Kidney (tissue), 14 donors: ENCODE results near the gene GNG7. TPM values are rescaled to one million over a fixed set of nuclear protein-coding genes. Genes with fewer than 3 reads are reported as not detected.
A peak's percentile ranks its signal among the peaks of the same experiment; 100 is the strongest.

Source experiments
- DNase-seq, 5 donors: peaks; one replicate each; pipeline ENCODE4 v3.0.0-alpha.2; 2013 to 2020
- FAIRE-seq: peaks from 2 replicates; lab custom pipeline; 2012; peaks lifted over from hg19 to GRCh38; lab: Jason Lieb, UNC
- H3K27ac ChIP-seq, 2 donors: one replicate each; pipeline ENCODE4 v1.7.0; 2013; ENCODE audit warnings: low read depth in 2 of 2, low read length in 2 of 2, inconsistent platforms in 1 of 2
- H3K27me3 ChIP-seq: one replicate; pipeline ENCODE4 v1.7.1; 2013; ENCODE audit warnings: low read length, inconsistent platforms; ENCODE audit not compliant: control insufficient read depth, insufficient read depth
- H3K36me3 ChIP-seq, 3 donors: one replicate each; pipeline versions ENCODE4 v1.7.0 to v1.7.1; 2013; ENCODE audit warnings: low read length in 3 of 3, control low read depth in 1 of 3, inconsistent platforms in 1 of 3; ENCODE audit not compliant: insufficient read depth in 3 of 3, control insufficient read depth in 2 of 3
- H3K4me1 ChIP-seq, 3 donors: one replicate each; pipeline versions ENCODE4 v1.7.0 to v1.7.1; 2013; ENCODE audit warnings: low read length in 3 of 3, inconsistent platforms in 1 of 3, low read depth in 1 of 3; ENCODE audit not compliant: control insufficient read depth in 2 of 3, insufficient read depth in 2 of 3
- H3K4me3 ChIP-seq, 3 donors: one replicate each; pipeline versions ENCODE4 v1.7.0 to v1.8.1; 2013; ENCODE audit warnings: low read length in 3 of 3, control low read depth in 1 of 3, inconsistent platforms in 1 of 3
- H3K9ac ChIP-seq, 3 donors: one replicate each; pipeline versions ENCODE4 v1.7.0 to v1.7.1; 2013; ENCODE audit warnings: low read length in 3 of 3, control low read depth in 1 of 3, inconsistent platforms in 1 of 3
- H3K9me3 ChIP-seq, 3 donors: one replicate each; pipeline versions ENCODE4 v1.7.0 to v1.7.1; 2013; ENCODE audit warnings: low read length in 3 of 3, control low read depth in 1 of 3, inconsistent platforms in 1 of 3; ENCODE audit not compliant: control insufficient read depth in 2 of 3, insufficient read depth in 1 of 3
- intact Hi-C: fragments of 100-400 bp; cut with DNase I; formaldehyde crosslinking; loops from one replicate; pipeline ENCODE4 v1.11.1; 2022
- polyA plus RNA-seq: library from polyadenylated mRNA; stranded (reverse); fragments of 350-450 nt; fragmentation: Illumina TruSeq; extraction: RNeasy Lipid Tissue Mini Kit (QIAGEN cat#74804); gene quantifications from one replicate; pipeline ENCODE4 v1.2.3, GENCODE V29; 2014; ENCODE audit warnings: low read depth, low replicate concordance; ENCODE audit not compliant: insufficient read depth
- total RNA-seq: library from RNA; stranded (reverse); fragmentation: NEBNext Ultra II Directional; extraction: Animal tissue kit (Norgen Biotek cat#: 25700); gene quantifications from one replicate; pipeline ENCODE4 v1.2.1, GENCODE V29; 2021
- TF ChIP-seq, protein P1 (sequence below): IDR thresholded peaks from 3 replicates; pipeline ENCODE4 v1.5.1; 2012; ENCODE audit warnings: mild to moderate bottlenecking, moderate library complexity, borderline replicate concordance; ENCODE audit not compliant: insufficient read depth; ENCODE audit errors: extremely low read depth
- donor health status: control.
- donor health status: control.
- donor health status: control.
- donor health status: control.
- donor health status: control.
- donor health status: DM: yes; HTN: yes; CAD: no.
- donor health status: Normal renal cell carcinoma (clear cell type).

GNG7 gene
- total and polyA plus RNA-seq, 2 donors from 2014 or later, result 9.9 to 13.4 TPM

DNA sequence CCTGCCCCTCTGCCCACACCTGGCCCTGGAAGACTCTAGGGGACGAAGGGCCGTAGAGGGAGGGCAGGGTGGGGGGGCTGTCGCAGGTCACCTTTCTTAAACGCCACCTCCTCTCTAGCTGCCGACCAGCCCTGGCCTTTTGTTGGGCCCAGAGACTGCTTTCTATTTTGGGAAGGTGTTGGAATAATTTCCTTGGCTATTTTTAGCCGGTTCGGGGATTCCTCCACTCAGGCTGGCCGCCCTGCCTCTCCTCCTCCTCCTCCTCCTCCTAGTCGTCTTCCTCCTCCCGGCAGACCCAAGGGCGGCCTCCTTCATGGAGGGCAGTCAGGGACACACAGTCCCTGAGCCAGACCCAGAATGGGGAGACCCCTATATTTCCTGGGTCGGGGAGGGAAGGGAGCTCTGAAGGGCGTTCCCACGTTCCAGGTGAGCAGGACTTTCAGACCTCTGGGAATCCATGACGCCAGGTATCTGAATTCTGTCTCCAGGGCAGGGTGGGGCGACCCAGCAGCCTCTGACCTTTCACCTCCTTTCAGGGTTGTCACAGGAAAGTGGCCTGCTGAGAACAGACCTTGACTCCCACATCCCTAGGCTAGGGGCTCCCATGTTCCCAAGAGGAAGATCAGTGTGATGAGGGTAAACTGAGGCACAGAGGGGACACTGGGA, 206.7 kb downstream of the GNG7 start:
- Histone ChIP-seq H3K9me3 (no peaks in the 10 kb centered on the region), H3K27me3 (no peaks in the 10 kb centered on the region), H3K4me1 (peaks cover 0 to 22% (median 5%) of the 10 kb centered on the region in 3 donors), H3K36me3 (no peaks in the 10 kb centered on the region), H3K9ac (peak overlapping the region in 2 of 3 donors; percentile 33 to 83), H3K27ac (peak overlapping the region; percentile 88 to 90), H3K4me3 (peak overlapping the region in 2 of 3 donors; percentile 28 to 75)
- intact Hi-C loops, result no loop called here
- peak in 3 of 5 donors; percentile 27 to 87 (median 51) for DNase-seq
- TF ChIP-seq, protein P1, sequence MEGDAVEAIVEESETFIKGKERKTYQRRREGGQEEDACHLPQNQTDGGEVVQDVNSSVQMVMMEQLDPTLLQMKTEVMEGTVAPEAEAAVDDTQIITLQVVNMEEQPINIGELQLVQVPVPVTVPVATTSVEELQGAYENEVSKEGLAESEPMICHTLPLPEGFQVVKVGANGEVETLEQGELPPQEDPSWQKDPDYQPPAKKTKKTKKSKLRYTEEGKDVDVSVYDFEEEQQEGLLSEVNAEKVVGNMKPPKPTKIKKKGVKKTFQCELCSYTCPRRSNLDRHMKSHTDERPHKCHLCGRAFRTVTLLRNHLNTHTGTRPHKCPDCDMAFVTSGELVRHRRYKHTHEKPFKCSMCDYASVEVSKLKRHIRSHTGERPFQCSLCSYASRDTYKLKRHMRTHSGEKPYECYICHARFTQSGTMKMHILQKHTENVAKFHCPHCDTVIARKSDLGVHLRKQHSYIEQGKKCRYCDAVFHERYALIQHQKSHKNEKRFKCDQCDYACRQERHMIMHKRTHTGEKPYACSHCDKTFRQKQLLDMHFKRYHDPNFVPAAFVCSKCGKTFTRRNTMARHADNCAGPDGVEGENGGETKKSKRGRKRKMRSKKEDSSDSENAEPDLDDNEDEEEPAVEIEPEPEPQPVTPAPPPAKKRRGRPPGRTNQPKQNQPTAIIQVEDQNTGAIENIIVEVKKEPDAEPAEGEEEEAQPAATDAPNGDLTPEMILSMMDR, result no peak
- FAIRE-seq, result no peak

DNA sequence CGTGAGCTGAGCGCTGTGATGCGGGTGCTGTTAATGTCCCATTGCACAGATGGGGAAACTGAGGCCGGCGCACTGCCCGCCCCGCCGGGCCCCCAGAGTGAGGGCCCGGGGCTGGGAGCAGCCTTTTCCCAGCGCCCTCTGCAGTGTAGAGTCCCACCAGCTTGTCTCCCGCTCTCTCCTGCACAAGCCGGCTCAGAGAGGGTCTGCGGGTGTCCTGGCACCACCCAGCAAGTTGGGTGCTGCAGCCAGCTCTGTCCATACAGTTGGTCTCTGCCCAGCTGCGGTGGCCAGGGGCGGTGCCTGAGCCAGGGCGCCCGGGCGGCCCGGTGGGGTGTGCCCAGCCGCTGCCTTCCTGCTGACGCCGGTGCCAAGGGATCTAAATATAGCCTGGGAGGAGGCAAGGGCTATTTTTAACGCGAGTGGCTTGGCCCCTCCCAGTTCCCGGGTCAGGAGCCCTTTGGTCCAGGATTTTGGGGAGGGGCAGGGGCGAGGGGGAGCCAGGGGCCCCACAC, 207.3 kb downstream of the GNG7 start:
- H3K27me3 ChIP-seq, result no peaks in the 10 kb centered on the region
- peak overlapping the region; percentile 32 to 85 (median 59) for H3K9ac ChIP-seq
- no peaks in the 10 kb centered on the region for H3K36me3 ChIP-seq
- H3K4me3 ChIP-seq, result peak overlapping the region; percentile 56 to 75 (median 67)
- H3K9me3 ChIP-seq, result no peaks in the 10 kb centered on the region
- H3K4me1 ChIP-seq, result peaks cover 0 to 25% (median 5%) of the 10 kb centered on the region in 3 donors
- intact Hi-C loops, result no loop called here
- peak overlapping the region; percentile 88 to 90 for H3K27ac ChIP-seq
- FAIRE-seq, result no peak
- peak; percentile 43 to 94 (median 69) for DNase-seq
- TF ChIP-seq, protein P1, result no peak

DNA sequence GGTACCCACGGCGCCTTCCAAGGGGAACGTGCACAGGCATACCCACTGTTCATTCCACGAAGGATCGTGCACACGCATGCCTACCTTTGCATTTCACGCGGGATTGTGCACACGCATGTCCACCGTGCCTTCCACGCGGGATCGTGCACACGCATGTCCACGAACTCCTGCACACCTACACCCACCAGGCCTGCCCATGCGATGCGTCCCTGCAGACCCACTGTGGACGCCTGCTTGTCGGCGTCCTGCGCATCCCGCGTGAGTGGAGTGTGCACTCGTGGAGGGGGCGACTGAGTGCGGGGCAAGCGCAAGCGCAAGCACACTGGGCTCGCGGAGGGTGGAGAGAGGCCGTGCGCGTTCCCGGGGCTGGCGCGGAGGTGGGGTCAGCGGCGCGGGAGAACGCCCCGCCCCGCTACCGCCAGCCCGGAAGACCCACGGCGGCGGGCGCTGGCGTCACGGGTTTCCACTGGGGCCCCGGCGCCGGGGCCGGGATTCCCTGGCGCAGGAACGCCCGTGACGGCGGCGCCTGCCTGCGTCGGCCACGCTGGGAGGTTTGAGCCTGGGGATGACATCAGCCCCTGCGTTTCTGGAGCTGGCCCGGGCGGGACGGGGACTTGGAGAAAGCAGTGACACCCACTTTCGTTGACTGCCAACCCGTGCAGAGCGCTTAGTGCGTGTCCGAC, 207.9 kb downstream of the GNG7 start:
- Histone ChIP-seq H3K4me1 (peaks cover 0 to 27% (median 8%) of the 10 kb centered on the region in 3 donors), H3K27ac (peak overlapping the region; percentile 88 to 90), H3K4me3 (peak overlapping the region; percentile 67 to 75 (median 73)), H3K36me3 (no peaks in the 10 kb centered on the region), H3K9me3 (no peaks in the 10 kb centered on the region), H3K9ac (peak overlapping the region; percentile 57 to 85 (median 59)), H3K27me3 (peaks cover 2% of the 10 kb centered on the region)
- FAIRE-seq, result no peak
- intact Hi-C loops, result no loop called here
- DNase-seq, result peak; percentile 67 to 93 (median 84)
- TF ChIP-seq, protein P1, result no peak
